HG03521 (cell line): Measurements from ENCODE around the gene AXIN1.
"Not testable (repeated sequence)": the region's sequence is repeated elsewhere in the genome, so short reads cannot be mapped to it uniquely, and the experiment has no call there.

Experiments used
- ATAC-seq: cut with Tn5 transposase; IDR thresholded peaks from one replicate; pipeline ENCODE4 v1.9.1; 2021; ENCODE audit warnings: mild to moderate bottlenecking, moderate library complexity; ENCODE audit not compliant: unreplicated experiment

AXIN1 gene, protein sequence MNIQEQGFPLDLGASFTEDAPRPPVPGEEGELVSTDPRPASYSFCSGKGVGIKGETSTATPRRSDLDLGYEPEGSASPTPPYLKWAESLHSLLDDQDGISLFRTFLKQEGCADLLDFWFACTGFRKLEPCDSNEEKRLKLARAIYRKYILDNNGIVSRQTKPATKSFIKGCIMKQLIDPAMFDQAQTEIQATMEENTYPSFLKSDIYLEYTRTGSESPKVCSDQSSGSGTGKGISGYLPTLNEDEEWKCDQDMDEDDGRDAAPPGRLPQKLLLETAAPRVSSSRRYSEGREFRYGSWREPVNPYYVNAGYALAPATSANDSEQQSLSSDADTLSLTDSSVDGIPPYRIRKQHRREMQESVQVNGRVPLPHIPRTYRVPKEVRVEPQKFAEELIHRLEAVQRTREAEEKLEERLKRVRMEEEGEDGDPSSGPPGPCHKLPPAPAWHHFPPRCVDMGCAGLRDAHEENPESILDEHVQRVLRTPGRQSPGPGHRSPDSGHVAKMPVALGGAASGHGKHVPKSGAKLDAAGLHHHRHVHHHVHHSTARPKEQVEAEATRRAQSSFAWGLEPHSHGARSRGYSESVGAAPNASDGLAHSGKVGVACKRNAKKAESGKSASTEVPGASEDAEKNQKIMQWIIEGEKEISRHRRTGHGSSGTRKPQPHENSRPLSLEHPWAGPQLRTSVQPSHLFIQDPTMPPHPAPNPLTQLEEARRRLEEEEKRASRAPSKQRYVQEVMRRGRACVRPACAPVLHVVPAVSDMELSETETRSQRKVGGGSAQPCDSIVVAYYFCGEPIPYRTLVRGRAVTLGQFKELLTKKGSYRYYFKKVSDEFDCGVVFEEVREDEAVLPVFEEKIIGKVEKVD

DNA sequence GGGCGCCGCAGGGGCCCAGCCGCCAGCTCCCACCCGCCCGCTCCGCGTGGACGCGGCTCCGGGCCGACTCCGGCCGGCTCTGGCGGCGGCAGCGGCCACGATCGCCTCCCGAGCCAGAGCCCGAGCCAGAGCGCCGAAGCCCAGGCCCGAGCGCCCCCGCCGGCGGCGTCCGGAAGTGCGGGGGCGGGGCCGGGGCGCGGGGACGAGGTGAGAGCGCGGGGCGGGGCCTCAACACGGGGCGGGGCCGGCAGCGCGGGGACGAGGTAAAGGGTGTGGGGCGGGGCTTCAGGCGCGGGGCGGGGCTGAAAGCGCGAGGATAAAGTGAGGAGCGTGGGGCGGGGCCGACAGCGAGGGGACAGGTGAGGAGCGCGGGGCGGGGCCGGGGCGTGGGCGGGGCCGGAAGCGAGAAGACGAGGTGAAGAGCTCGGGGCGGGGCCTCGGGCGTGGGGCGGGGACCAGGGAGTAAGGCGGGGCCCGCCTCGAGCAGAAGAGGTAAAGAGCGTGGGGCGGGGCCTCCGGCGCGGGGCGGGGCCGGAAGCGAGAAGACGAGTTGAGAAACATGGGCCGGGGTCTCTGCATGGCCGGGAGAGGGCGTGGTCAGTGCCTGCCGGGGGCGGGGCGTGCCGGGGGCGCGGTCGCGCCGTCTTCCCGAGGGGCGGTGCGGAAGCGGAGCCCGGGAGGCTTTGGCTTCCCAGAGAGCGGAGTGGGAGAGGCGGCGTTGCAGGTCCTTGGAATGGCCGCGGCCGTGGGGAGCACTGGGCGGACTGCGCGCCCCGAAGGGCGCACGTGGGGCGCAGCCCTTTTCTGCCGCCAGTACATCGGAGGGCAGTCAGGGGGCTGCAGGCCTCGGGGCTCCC is at the start of gene AXIN1:
Gene AXIN1 (minus strand): TSS at position 177 of the 857 bp plus-strand sequence. CDS start 5,698 bp downstream, outside the sequence.
- peak; percentile 64 for ATAC-seq

GRCh38 chr16:401468-402348 is 49.2 kb upstream of the AXIN1 start, which contains the start of gene DECR2:
DECR2 (plus strand) TSS chr16:401885; CDS start chr16:401964, 79 bp downstream.
- peak; percentile 58 for ATAC-seq

DNA sequence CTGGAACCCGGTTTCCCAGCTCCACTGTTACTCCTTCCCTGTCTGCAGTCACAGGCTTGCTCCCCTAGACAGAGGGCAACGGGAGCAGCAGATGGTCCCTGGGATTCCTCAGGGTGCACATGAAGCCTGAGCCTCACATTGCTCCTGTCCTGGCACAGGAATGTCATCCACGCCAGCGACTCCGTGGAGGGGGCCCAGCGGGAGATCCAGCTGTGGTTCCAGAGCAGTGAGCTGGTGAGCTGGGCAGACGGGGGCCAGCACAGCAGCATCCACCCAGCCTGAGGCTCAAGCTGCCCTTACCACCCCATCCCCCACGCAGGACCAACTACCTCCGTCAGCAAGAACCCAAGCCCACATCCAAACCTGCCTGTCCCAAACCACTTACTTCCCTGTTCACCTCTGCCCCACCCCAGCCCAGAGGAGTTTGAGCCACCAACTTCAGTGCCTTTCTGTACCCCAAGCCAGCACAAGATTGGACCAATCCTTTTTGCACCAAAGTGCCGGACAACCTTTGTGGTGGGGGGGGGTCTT is 47.6 kb upstream of the AXIN1 start:
- no peak for ATAC-seq

DNA sequence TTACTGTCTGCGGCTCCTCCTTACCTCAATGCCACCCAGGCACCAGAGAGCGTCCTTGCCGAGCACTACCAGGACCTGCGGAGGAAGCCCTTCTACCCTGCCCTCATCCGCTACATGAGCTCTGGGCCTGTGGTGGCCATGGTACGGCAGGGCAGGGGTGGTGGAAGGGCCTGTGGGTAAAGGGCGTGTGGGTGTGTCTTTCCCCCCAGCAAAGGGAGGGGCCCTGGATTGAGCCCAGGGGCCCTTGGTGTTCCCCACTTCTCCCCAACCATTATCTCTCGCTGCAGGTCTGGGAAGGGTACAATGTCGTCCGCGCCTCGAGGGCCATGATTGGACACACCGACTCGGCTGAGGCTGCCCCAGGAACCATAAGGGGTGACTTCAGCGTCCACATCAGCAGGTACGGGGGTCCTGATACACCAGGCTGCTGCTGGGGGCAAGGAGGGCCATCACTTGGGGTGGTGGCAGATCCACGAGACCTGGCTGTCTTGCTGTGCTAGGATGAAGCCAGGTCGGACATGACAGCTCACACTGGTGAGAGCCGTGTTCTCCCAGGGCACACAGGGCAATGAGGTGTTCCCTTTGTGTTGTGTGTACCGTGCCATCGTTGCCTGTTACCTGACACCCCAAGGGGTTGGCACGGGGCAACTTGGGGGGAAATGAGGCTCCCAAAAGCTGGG is 47.0 kb upstream of the AXIN1 start:
- no peak for ATAC-seq

DNA sequence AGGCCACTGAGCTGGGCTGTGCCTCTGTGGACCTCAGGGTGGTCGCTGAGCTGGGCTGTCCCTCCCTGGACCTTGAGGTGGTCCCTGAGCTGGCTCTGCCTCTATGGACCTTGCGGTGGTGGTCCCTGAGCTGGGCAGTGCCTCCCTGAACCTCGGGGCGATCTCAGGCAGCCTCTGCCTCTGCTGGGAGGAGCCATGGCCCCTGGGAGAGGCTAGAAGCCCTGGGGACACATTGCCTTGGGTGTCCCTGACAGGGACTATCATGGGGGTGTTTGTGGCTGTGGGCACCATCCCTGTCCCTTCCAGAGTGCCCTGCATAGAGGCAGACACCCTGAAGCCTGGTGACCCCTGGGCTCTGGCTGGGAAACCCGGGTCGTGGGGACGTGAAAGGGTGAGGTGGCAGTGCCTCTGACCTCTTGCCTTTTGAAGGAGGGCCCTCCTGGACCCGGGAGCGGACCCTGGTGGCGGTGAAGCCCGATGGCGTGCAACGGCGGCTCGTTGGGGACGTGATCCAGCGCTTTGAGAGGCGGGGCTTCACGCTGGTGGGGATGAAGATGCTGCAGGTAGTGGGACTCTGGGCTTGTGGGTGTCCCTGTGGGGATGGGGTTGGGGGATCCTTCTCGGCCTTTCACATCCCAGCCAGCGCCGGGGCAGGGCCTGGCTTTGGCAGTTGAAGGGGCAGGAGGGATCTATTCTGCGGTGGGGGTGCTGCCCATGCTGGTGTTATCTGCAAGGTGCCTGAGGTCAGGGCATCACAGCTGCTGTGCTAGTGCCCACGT is 46.2 kb upstream of the AXIN1 start:
- ATAC-seq, result no peak

- no peak for ATAC-seq
These were observed 45.3 kb upstream of the AXIN1 start for GRCh38 chr16:397736-398332.

DNA sequence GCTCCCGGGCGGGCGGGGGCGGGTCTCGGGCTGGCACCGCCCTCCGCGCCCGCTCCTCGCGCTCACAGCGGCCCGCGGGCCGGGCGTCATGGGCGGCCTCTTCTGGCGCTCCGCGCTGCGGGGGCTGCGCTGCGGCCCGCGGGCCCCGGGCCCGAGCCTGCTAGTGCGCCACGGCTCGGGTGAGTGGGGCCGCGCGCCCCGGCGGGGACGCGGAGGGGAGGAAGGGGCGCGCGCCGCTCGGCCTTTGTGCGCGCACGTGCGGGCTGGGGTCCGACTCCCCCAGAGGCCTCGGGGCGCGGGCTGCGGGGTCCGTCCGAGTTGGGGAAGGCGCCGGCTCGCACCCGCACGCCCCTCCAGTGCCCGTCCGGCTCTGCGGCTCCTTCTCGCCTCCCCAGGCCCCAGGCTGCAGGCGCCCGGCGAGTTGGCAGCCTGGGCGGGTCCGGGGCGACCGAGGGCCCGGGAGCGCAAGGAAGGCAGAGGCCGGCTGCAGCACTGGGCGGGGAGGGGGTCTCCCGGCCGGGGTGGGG is 44.7 kb upstream of the AXIN1 start, which contains the start of gene NME4:
Gene NME4 (plus strand): TSS at position 65 of the 527 bp plus-strand sequence. CDS start 24 bp downstream, at position 89.
- ATAC-seq, result no peak

GRCh38 chr16:396605-397004 is 44.1 kb upstream of the AXIN1 start:
- ATAC-seq, result no peak

DNA sequence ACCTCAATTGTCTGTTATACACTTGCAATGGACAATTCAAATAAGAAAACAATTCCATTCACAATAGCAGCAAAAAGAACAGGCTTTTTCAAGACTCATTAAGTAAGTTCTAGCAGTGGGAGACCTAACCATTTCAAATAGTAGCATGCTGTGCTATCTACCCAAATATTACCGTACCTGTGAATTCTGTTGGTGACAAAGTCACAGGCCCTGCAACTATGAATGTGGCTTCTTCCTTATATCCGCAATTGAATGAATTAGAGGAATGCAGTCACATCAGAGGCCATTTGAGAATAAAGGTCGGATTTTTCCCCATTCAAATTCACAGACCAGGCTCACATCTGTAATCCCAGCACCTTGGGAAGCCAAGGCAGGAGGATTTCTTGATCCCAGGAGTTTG is 43.7 kb upstream of the AXIN1 start:
- ATAC-seq, result no peak

GRCh38 chr16:392450-393030 is 40.0 kb upstream of the AXIN1 start:
- ATAC-seq, result no peak

DNA sequence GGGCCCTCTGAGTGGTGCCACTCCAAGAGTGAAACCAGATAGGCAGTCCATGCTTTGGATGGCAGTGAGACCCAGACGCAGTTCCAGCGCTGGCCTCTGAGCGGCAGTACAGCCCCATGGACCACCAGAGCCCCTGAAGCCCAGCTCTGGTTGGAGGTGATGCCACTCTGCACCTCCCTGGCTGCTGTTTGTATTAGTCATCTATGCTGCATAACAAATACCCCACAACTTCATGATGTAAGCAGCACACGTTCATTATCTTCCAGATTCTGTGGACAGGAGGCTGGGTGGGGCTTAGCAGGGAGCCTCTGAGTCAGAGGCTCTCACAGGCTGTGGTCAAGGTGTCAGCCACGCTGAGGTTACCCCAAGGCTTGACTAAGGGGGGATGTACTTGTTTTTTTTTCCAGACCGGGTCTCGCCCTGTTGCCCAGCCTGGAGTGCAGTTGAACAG is 39.4 kb upstream of the AXIN1 start:
- ATAC-seq, result no peak

DNA sequence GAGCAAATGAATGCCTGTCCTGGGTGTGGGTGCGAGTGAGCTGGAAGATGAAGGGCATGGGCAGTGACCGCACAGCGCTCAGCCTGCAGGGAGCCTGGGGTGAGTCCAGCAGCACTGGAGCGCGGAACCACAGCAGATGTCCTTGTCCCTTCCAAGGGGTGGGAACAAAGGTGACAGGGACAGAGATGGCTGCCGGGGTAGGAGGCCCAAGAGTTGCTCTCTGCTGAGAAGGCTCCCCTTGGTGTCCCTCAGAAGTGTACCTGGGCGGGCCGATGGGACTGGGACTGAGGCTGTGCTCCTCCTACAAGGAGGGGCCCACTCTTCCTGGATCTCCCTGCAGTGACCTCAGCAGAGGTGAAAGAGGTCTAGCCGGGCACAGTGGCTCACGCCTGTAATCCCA is 36.8 kb upstream of the AXIN1 start:
- ATAC-seq, result no peak

DNA sequence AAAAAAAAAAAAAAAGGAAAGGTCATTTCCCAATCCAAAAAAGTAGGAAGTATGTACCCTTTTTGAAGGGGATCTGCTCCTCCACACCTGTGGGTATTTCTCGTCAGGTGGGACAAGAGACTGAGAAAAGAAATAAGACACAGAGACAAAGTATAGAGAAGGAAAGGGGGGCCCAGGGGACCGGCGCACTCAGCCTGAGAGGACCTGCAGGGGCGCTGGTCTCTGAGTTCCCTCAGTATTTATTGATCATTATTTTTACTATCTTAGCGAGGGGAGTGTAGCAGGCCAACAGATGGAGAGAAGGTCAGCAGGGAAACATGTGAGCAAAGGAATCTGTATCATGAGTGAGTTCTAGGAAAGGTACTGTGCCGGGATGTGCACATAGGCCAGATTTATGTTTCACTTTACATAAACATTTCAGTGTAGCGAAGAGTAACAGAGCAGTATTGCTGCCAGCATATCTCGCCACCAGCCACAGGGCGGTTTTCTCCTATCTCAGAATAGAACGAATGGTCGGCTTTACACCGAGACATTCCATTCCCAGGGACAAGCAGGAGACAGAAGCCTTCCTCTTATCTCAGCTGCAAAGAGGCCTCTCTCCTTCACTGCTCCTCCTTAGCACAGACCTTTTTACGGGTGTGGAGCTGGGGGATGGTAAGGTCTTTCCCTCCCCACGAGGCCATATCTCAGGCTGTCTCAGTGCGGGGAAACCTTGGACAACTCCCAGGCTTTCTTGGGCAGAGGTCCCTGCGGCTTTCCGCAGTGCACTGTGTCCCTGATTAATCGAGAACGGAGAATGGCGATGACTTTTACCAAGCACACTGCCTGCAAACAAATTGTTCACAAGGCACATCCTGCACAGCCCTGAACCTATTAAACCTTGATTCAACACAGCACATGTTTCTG is 35.5 kb upstream of the AXIN1 start:
- not testable (repeated sequence) for ATAC-seq

DNA sequence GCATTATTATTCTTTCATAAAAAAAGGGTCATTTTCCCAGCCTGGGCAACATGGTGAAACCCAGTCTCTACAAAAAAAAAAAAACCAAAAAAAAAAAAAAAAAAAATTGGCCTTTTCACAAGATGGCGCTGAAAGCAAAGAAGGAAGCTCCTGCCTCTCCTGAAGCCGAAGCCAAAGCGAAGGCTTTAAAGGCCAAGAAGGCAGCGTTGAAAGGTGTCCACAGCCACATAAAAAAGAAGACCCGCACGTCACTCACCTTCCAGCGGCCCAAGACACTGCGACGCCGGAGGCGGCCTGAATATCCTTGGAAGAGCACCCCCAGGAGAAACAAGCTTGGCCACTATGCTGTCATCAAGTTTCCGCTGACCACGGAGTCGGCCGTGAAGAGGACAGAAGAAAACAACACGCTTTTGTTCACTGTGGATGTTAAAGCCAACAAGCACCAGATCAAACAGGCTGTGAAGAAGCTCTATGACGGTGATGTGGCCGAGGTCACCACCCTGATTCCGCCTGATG is 34.2 kb upstream of the AXIN1 start:
- no peak for ATAC-seq

DNA sequence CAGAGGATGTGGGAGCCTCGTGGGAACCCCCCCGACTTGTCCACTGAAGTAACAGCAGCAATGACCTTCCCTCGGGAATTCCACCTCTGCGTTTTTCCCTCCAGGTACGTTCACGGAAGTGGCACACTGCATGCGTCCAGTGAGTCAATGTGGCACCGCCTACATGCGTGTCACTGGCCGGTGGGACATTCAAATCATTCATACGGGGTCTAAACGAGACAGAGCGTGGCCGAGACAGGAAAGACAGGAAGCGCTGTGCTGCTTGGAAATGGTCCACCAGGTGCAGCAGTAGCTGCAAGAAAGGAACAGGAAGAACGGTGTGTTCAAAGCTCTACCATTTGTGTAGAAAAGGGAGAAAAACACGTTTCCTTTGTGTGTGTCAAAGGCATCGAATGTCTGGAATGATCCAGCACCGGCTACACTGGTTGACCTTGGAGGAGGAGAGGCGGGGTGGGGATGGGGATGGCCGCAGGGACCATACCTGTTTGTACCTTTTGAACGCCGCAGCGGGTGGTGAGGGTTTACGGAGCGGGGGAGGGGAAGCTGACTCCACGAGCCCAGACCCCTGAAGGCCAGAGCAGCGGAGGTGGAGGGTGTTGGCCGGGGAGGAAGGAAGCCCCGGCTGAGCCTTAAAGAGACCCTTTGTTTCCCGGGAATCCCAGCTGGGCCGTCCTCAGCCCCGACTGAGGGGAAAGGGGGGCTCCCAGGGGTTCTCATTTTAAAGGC is 31.0 kb upstream of the AXIN1 start:
- no peak for ATAC-seq
